Liver (tissue), 3 donors: ENCODE data around the gene JPH3.

Experiments
- FOXA2 ChIP-seq: IDR thresholded peaks from 2 replicates; pipeline ENCODE4 v1.6.1; 2016; ENCODE audit warnings: antibody characterized with exemption
- RAD21 ChIP-seq, 2 donors: IDR thresholded peaks; 2 replicates each; pipeline ENCODE4 v1.6.1; 2016; ENCODE audit warnings: antibody characterized with exemption in 2 of 2, mild to moderate bottlenecking in 2 of 2
- SP1 ChIP-seq: IDR thresholded peaks from 2 replicates; pipeline ENCODE4 v1.6.1; 2018; ENCODE audit warnings: antibody characterized with exemption, mild to moderate bottlenecking
- TAF1 ChIP-seq: conservative IDR thresholded peaks from 2 replicates; pipeline ENCODE4 v1.6.1; 2016; ENCODE audit warnings: antibody characterized with exemption, mild to moderate bottlenecking
- TF ChIP-seq, protein P1 (sequence below): fragments of 150-350 bp; IDR thresholded peaks from 2 replicates; pipeline ENCODE4 v1.5.1; 2017; ENCODE audit warnings: improper control_type of control experiment, low read depth, low read length; ENCODE audit not compliant: missing input control
- TF ChIP-seq, protein P2 (sequence below): IDR thresholded peaks from 2 replicates; pipeline ENCODE4 v1.6.1; 2016; ENCODE audit warnings: antibody characterized with exemption
- donor health status: healthy.
- donor health status: healthy.

DNA sequence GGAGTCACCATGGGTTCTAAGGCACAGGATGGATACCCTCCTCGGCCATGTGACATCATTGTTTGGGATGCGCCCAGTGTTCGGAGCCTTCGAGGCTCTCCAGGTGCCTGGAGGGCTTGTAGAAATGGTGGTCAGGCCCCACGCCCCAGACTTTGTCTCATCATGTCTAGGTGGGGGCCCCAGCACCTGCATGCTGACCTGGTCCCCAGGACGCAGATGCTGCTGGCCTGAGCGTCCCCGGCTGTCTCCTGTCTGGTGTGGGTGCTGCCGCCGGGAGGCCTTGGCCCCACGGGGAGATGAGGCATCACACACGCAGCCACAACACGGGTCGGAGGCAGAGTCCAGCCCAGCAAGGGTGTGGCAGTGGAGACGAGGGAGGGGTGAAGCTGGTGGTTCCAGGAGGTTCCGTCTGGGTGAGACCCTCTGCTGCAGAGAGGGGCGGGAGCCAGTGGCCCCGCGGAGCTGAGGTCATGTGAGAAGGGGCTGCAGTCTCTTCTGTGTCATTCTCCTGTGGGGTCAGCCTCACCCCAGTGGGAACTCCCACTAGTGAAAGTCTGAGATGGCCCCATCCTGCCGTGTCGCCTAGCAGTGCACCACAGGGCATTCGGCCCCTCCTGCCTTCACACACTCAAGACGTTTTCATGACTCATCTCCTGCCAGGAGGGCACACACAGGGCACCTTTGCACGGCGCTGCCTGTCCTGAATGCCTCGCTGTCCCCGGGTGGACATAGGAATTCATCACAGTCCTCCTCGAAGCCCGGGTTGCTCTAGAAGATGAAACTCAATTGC is 46.6 kb downstream of the JPH3 start:
- TF ChIP-seq, protein P1, sequence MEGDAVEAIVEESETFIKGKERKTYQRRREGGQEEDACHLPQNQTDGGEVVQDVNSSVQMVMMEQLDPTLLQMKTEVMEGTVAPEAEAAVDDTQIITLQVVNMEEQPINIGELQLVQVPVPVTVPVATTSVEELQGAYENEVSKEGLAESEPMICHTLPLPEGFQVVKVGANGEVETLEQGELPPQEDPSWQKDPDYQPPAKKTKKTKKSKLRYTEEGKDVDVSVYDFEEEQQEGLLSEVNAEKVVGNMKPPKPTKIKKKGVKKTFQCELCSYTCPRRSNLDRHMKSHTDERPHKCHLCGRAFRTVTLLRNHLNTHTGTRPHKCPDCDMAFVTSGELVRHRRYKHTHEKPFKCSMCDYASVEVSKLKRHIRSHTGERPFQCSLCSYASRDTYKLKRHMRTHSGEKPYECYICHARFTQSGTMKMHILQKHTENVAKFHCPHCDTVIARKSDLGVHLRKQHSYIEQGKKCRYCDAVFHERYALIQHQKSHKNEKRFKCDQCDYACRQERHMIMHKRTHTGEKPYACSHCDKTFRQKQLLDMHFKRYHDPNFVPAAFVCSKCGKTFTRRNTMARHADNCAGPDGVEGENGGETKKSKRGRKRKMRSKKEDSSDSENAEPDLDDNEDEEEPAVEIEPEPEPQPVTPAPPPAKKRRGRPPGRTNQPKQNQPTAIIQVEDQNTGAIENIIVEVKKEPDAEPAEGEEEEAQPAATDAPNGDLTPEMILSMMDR = no peak
- TF ChIP-seq TAF1 (no peak), RAD21 (IDR thresholded peaks at IDR 0.05) (no peak), SP1 (no peak), FOXA2 (no peak)
- TF ChIP-seq, protein P2, sequence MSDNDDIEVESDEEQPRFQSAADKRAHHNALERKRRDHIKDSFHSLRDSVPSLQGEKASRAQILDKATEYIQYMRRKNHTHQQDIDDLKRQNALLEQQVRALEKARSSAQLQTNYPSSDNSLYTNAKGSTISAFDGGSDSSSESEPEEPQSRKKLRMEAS = no peak
